Measurements from ENCODE around the gene ZGLP1. TPM values are rescaled to one million over a fixed set of nuclear protein-coding genes. Genes with fewer than 3 reads are reported as not detected.
"Not testable (repeated sequence)": the region's sequence is repeated elsewhere in the genome, so short reads cannot be mapped to it uniquely, and the experiment has no call there.

The ZGLP1 gene
- total and polyA plus RNA-seq, 10 donors, result 2.7 to 24.1 (median 4.2) TPM

GRCh38 chr19:10339380-10339960 is 29.9 kb upstream of the ZGLP1 start, which contains the start of gene ICAM3:
TSS of gene ICAM3 (minus strand) at chr19:10339624. CDS start at chr19:10339614, 10 bp downstream.
- Histone ChIP-seq H3K27me3 (replicated peaks in 1 of 7) (no peaks in the 10 kb centered on the region), H3K9me3 (no peaks in the 10 kb centered on the region), H3K36me3 (peaks cover 0 to 23% (median 13%) of the 10 kb centered on the region in 6 donors), H3K4me3 (peak within 1 kb of the TSS; percentile 16 to 75 (median 47)), H3K4me1 (peaks cover 7 to 65% (median 36%) of the 10 kb centered on the region in 6 donors), H3K27ac (peak within 1 kb of the TSS; percentile 71 to 94 (median 86))
- TF ChIP-seq POLR2A (IDR thresholded peaks at IDR 0.05), result no peak
- TF ChIP-seq POLR2AphosphoS5 (IDR thresholded peaks at IDR 0.05), result peak; percentile 79 to 83 (median 83)
- peak; percentile 96 for DNase-seq
- 9 to 25% (median 21%) methylated on average over 9 to 14 of the region's 14 CpGs for WGBS, 5 donors
- intact Hi-C loops (cut with DNase I; ENCODE audit: low total_unique reads), result loop anchor here (10.0 kb wide), 1 partner anchor 65 kb away; the partner anchor contains the start of gene ICAM1

- Histone ChIP-seq H3K36me3 (peaks cover 0 to 28% (median 14%) of the 10 kb centered on the region in 6 donors), H3K27me3 (replicated peaks in 1 of 7) (no peaks in the 10 kb centered on the region), H3K4me1 (peaks cover 9 to 70% (median 41%) of the 10 kb centered on the region in 6 donors), H3K4me3 (peak overlapping the region; percentile 16 to 75 (median 47)), H3K27ac (peak overlapping the region; percentile 71 to 94 (median 86)), H3K9me3 (no peaks in the 10 kb centered on the region)
- no peak for DNase-seq
- 38 to 55% (median 41%) methylated on average over 6 of the region's 6 CpGs for WGBS, 5 donors
- intact Hi-C loops (cut with DNase I; ENCODE audit: low total_unique reads), result loop anchor here (10.0 kb wide), 1 partner anchor 64 kb away; the partner anchor contains the start of gene ICAM1
- TF ChIP-seq POLR2AphosphoS5 (IDR thresholded peaks at IDR 0.05), result no peak
- no peak for TF ChIP-seq CTCF (IDR thresholded peaks at IDR 0.05 in 8 of 11, conservative IDR thresholded peaks at IDR 0.05 in 3 of 11)
- TF ChIP-seq POLR2A (IDR thresholded peaks at IDR 0.05), result no peak
Measured at GRCh38 chr19:10338940-10339339, 29.3 kb upstream of the ZGLP1 start.

- Histone ChIP-seq H3K36me3 (peaks cover 0 to 34% (median 14%) of the 10 kb centered on the region in 6 donors), H3K4me1 (peaks cover 24 to 88% (median 58%) of the 10 kb centered on the region in 6 donors), H3K27ac (peak overlapping the region in 2 of 8 donors; percentile 88 to 94)
- not testable (repeated sequence) for H3K9me3 ChIP-seq; DNase-seq; H3K27me3 ChIP-seq (replicated peaks in 1 of 7); H3K4me3 ChIP-seq
- intact Hi-C loops (cut with DNase I; ENCODE audit: low total_unique reads), result loop anchor here (10.0 kb wide), 1 partner anchor 62 kb away; the partner anchor contains the start of gene ICAM1
- WGBS, 5 donors, result 94 to 97% (median 95%) methylated on average over 9 of the region's 9 CpGs
Measured at GRCh38 chr19:10336725-10337124, 27.1 kb upstream of the ZGLP1 start.

DNA sequence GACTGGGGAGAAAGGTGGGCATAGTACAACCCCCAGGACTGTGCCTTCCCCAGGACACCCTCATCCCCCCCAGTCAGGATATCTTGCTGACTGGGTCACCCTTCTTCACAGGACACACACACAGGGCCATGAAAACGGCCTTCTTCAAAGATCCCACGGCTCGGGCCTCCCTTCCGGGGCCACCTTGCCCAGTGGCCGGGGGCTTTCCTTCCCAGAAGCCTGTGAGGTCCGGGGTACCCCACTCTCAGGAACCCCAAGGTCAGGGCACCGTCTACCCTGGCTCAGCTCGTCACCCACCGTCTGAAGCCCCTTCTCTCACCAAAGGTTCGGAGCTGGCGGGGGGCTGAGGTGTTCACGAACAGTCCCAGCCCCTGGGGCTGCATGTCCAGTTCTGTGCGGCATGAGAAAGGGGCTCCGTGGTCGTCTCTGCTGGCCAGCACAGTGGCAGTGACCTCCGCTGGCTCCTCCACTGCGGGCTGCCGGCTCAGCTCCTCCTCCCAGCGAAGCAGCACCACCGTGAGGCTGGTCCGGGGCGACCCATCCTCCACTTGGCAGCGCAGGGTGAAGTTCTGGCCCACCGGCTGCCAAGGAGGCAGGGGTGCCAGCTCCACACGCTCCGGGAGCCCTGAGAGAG is 25.9 kb upstream of the ZGLP1 start:
- no peak for DNase-seq
- intact Hi-C loops (cut with DNase I; ENCODE audit: low total_unique reads), result loop anchor here (10.0 kb wide), 1 partner anchor 61 kb away; the partner anchor contains the start of gene ICAM1
- Histone ChIP-seq H3K27ac (peak overlapping the region in 4 of 8 donors; percentile 93 to 95 (median 94)), H3K36me3 (peaks cover 0 to 43% (median 17%) of the 10 kb centered on the region in 6 donors), H3K4me1 (peaks cover 24 to 93% (median 61%) of the 10 kb centered on the region in 6 donors), H3K4me3 (peak overlapping the region in 1 of 8 donors; percentile 91), H3K9me3 (no peaks in the 10 kb centered on the region), H3K27me3 (replicated peaks in 1 of 7) (no peaks in the 10 kb centered on the region)
- 71 to 85% (median 79%) methylated on average over 9 to 26 of the region's 26 CpGs for WGBS, 5 donors
- TF ChIP-seq POLR2AphosphoS5 (IDR thresholded peaks at IDR 0.05), result peak in 1 of 3 donors; percentile 8
- TF ChIP-seq POLR2A (IDR thresholded peaks at IDR 0.05), result no peak

GRCh38 chr19:10334588-10335351 is 25.2 kb upstream of the ZGLP1 start:
- H3K4me3 ChIP-seq, result peak overlapping the region; percentile 1 to 91 (median 80)
- peak in 2 of 11 experiments; percentile 11 to 13 for TF ChIP-seq CTCF (IDR thresholded peaks at IDR 0.05 in 8 of 11, conservative IDR thresholded peaks at IDR 0.05 in 3 of 11)
- TF ChIP-seq POLR2AphosphoS5 (IDR thresholded peaks at IDR 0.05), result peak; percentile 76 to 87 (median 84)
- TF ChIP-seq POLR2A (IDR thresholded peaks at IDR 0.05), result no peak
- intact Hi-C loops (cut with DNase I; ENCODE audit: low total_unique reads), result loop anchor here (10.0 kb wide), 1 partner anchor 60 kb away; the partner anchor contains the start of gene ICAM1
- H3K27ac ChIP-seq, result peak overlapping the region; percentile 14 to 95 (median 92)
- 53 to 72% (median 60%) methylated on average over 47 to 59 of the region's 59 CpGs for WGBS, 5 donors
- peaks cover 21 to 90% (median 56%) of the 10 kb centered on the region in 6 donors for H3K4me1 ChIP-seq
- H3K36me3 ChIP-seq, result peaks cover 0 to 50% (median 24%) of the 10 kb centered on the region in 6 donors
- no peaks in the 10 kb centered on the region for H3K27me3 ChIP-seq (replicated peaks in 1 of 7)
- H3K9me3 ChIP-seq, result no peaks in the 10 kb centered on the region
- peak; percentile 93 for DNase-seq
